A673 (cell line): ENCODE results near the gene ANKDD1B.

Source experiments
- CTCF ChIP-seq: fragments of 300-800, 200-600 bp; sonication (generic); conservative IDR thresholded peaks from 2 replicates; pipeline ENCODE4 v1.5.1; 2017; ENCODE audit warnings: low read depth, mild to moderate bottlenecking, antibody characterized with exemption, low read length, moderate library complexity, mixed read lengths
- EZH2 ChIP-seq: fragments of 200-600 bp; sonication (generic); IDR thresholded peaks from 2 replicates; pipeline ENCODE4 v1.6.1; 2017; ENCODE audit warnings: borderline replicate concordance, low read depth, mild to moderate bottlenecking, mixed read lengths, antibody characterized with exemption, low read length; ENCODE audit not compliant: poor library complexity, severe bottlenecking

- no peak for TF ChIP-seq EZH2
- TF ChIP-seq CTCF, result no peak
Measured at GRCh38 chr5:75663579-75664284, 52.5 kb downstream of the ANKDD1B start.
